Mammary epithelial cell (primary cell): ENCODE results near the gene SLC6A11.

Experiments used
- CTCF ChIP-seq, 2 donors: IDR thresholded peaks in 1 of 2; conservative IDR thresholded peaks in 1 of 2; 2 replicates each; pipeline ENCODE4 v1.5.1; 2011 to 2012; ENCODE audit warnings: inconsistent platforms in 2 of 2, low read length in 2 of 2, mild to moderate bottlenecking in 2 of 2, control low read depth in 1 of 2, low read depth in 1 of 2; ENCODE audit not compliant: insufficient read depth in 1 of 2; ENCODE audit errors: extremely low read depth in 1 of 2
- EZH2 ChIP-seq: IDR thresholded peaks from 2 replicates; pipeline ENCODE4 v1.6.1; 2012; ENCODE audit warnings: low read length, inconsistent platforms, borderline replicate concordance

GRCh38 chr3:10928407-10928960, 112.5 kb downstream of the SLC6A11 start:
- TF ChIP-seq CTCF (conservative IDR thresholded peaks at IDR 0.05 in 1 of 2, IDR thresholded peaks at IDR 0.05 in 1 of 2; ENCODE audit: extremely low read depth in 1 of 2, insufficient read depth in 1 of 2, low read depth in 1 of 2, low read length in 2 of 2) (no peak), EZH2 (no peak)
